K562 (cell line): ENCODE results near the gene ANXA7. TPM values are rescaled to one million over a fixed set of nuclear protein-coding genes. Genes with fewer than 3 reads are reported as not detected.

Experiments
- BRD9 ChIP-seq: fragments of 450-650 bp; IDR thresholded peaks from 2 replicates; pipeline ENCODE4 v1.6.1; 2018; ENCODE audit warnings: low read depth; ENCODE audit not compliant: partially characterized antibody
- EP300 ChIP-seq: IDR thresholded peaks from 2 replicates; pipeline ENCODE4 v1.6.1; 2012; ENCODE audit warnings: low read length, improper control_type of control experiment
- KLF1 ChIP-seq: fragments of 450-650 bp; IDR thresholded peaks from 2 replicates; pipeline ENCODE4 v1.6.1; 2016; ENCODE audit warnings: missing genetic modification characterization, missing compliant biosample characterization
- MBD2 ChIP-seq: sonication (generic); IDR thresholded peaks from 2 replicates; pipeline ENCODE4 v1.6.1; 2016; ENCODE audit warnings: low read depth, borderline replicate concordance
- MXI1 ChIP-seq: IDR thresholded peaks from 2 replicates; pipeline ENCODE4 v1.6.1; 2011; ENCODE audit warnings: low read depth, mild to moderate bottlenecking, improper control_type of control experiment, low read length
- RBM15 ChIP-seq: fragments of 200-400 bp; formaldehyde crosslinking; IDR thresholded peaks from 2 replicates; pipeline ENCODE4 v1.6.1; 2018; ENCODE audit warnings: mild to moderate bottlenecking, low read length, moderate library complexity; ENCODE audit not compliant: insufficient read depth
- RBM22 ChIP-seq: fragments of 200-400 bp; formaldehyde crosslinking; IDR thresholded peaks from 2 replicates; pipeline ENCODE4 v1.6.1; 2018; ENCODE audit warnings: low read length, low read depth; ENCODE audit not compliant: poor library complexity, severe bottlenecking
- RFX1 ChIP-seq: fragments of 450-650 bp; IDR thresholded peaks from 2 replicates; pipeline ENCODE4 v1.6.1; 2016; ENCODE audit warnings: mild to moderate bottlenecking, moderate library complexity
- TBL1XR1 ChIP-seq, 2 experiments: IDR thresholded peaks; 2 replicates each; pipeline ENCODE4 v1.6.1; 2012; ENCODE audit warnings: improper control_type of control experiment in 2 of 2, low read length in 2 of 2, mild to moderate bottlenecking in 1 of 2
- TCFL5 ChIP-seq: fragments of 250-450 bp; sonication (Bioruptor Pico); conservative IDR thresholded peaks from 2 replicates; pipeline ENCODE4 v1.6.1; 2021; ENCODE audit warnings: mild to moderate bottlenecking, moderate library complexity, matching md5 sums
- ZBTB11 ChIP-seq, 3 experiments: fragments of 200-800 bp in 1 of 3; fragments of 250-450 bp in 1 of 3; fragments of 450-650 bp in 1 of 3; sonication (Bioruptor Pico) in 1 of 3; sonication (Bioruptor generic) in 1 of 3; formaldehyde crosslinking in 1 of 3; IDR thresholded peaks; 2 replicates each; pipeline versions ENCODE4 v1.6.1 to v1.8.0; 2016 to 2022; ENCODE audit warnings: mild to moderate bottlenecking in 2 of 3, missing genetic modification characterization in 2 of 3, missing compliant biosample characterization in 1 of 3, moderate library complexity in 1 of 3
- ZBTB40 ChIP-seq, 2 experiments: fragments of 450-650 bp in 1 of 2; sonication (generic) in 1 of 2; formaldehyde crosslinking in 1 of 2; IDR thresholded peaks; 2 replicates each; pipeline versions ENCODE4 v1.7.1 to v1.9.0; 2016 to 2022; ENCODE audit warnings: inconsistent platforms in 1 of 2, mild to moderate bottlenecking in 1 of 2, missing genetic modification reagents in 1 of 2
- ZNF354B ChIP-seq: fragments of 250-450 bp; sonication (Bioruptor Pico); IDR thresholded peaks from 2 replicates; pipeline ENCODE4 v1.4.0; 2020
- ZNF584 ChIP-seq: fragments of 200-800 bp; sonication (Bioruptor generic); IDR thresholded peaks from 2 replicates; pipeline ENCODE4 v1.6.1; 2016; ENCODE audit warnings: low read depth, mild to moderate bottlenecking, missing genetic modification characterization, missing compliant biosample characterization
- polyA plus RNA-seq, 8 experiments: library from polyadenylated mRNA; depleted of rRNA in 4 of 8; stranded (reverse) in 5 of 8; unstranded in 3 of 8; fragments of >200 nt; fragmentation: Nextera tagmentation in 2 of 8; fragmentation: Illumina TruSeq in 1 of 8; extraction: Ambion mirVana in 2 of 8; extraction: Trizol in 1 of 8; gene quantifications; 2 replicates each; pipeline versions ENCODE4 v1.2.1 to v1.2.3, GENCODE V29; 2011 to 2014; ENCODE audit warnings: inconsistent platforms in 1 of 8, missing spikeins in 1 of 8
- total RNA-seq, 7 experiments: library from RNA; depleted of rRNA in 6 of 7; stranded (reverse); fragments of >200 nt in 6 of 7; fragmentation: Illumina TruSeq in 2 of 7; extraction: Trizol in 2 of 7; gene quantifications; 2 replicates each; pipeline versions ENCODE4 v1.2.1 to v1.2.3, GENCODE V29; 2011 to 2021; ENCODE audit warnings: low replicate concordance in 1 of 7

The ANXA7 gene
- total and polyA plus RNA-seq, 9 of the 15 experiments (the other 6 are each of a cell fraction or from before 2014, with no cell fraction given), result 81.6 to 157 (median 122) TPM

- TF ChIP-seq RBM22 (no peak), RFX1 (no peak), ZNF584 (CRISPR knock-in tag) (peak; percentile 97), MBD2 (peak; percentile 78; the same call in 1 of the 2 replicates), RBM15 (no peak), TCFL5 (CRISPR knock-in tag) (no peak), ZBTB11 (CRISPR knock-in tag; IDR thresholded peaks at IDR 0.05) (peak in 1 of 3 experiments; percentile 93; a peak in 2 of 6 replicates), EP300 (peak; percentile 99), TBL1XR1 (IDR thresholded peaks at IDR 0.05; ENCODE audit: low read length in 2 of 2) (peak; percentile 95 to 98), MXI1 (peak; percentile 85; the same call in 1 of the 2 replicates), BRD9 (peak; percentile 47), KLF1 (no peak), ZNF354B (CRISPR knock-in tag) (no peak), ZBTB40 (IDR thresholded peaks at IDR 0.05) (peak; percentile 27; the same call in 1 of the 2 replicates), ZBTB40 (CRISPR knock-in tag; IDR thresholded peaks at IDR 0.05) (no peak)
Observed at GRCh38 chr10:73456187-73456890, 42.5 kb upstream of the ANXA7 start (continued).
